Esophagus squamous epithelium (tissue), 5 donors: ENCODE data around the gene FRMPD2. TPM values are rescaled to one million over a fixed set of nuclear protein-coding genes. Genes with fewer than 3 reads are reported as not detected.
A peak's percentile ranks its signal among the peaks of the same experiment; 100 is the strongest.

Experiments used
- DNase-seq: peaks from one replicate; lab custom pipeline; 2025; lab: John Stamatoyannopoulos, UW
- H3K27ac ChIP-seq, 4 donors: fragments of 200-600 bp; sonication (generic); one replicate each; pipeline ENCODE4 v1.5.1; 2016 to 2019; ENCODE audit warnings: mild to moderate bottlenecking in 1 of 4
- H3K27me3 ChIP-seq, 4 donors: fragments of 200-600 bp; sonication (generic); 1 replicate in 3 of 4; 2 replicates in 1 of 4; pipeline versions ENCODE4 v1.5.1 to v1.6.0; 2017 to 2021; ENCODE audit warnings: antibody characterized with exemption in 1 of 4
- H3K36me3 ChIP-seq, 3 donors: fragments of 200-600 bp; sonication (generic); one replicate each; pipeline ENCODE4 v1.5.1; 2016 to 2019
- H3K4me1 ChIP-seq, 3 donors: fragments of 200-600 bp; sonication (generic); one replicate each; pipeline ENCODE4 v1.5.1; 2017 to 2019
- H3K4me3 ChIP-seq, 4 donors: fragments of 200-600 bp; sonication (generic); 1 replicate in 3 of 4; 2 replicates in 1 of 4; pipeline ENCODE4 v1.5.1; 2016 to 2019; ENCODE audit warnings: mild to moderate bottlenecking in 2 of 4, moderate library complexity in 1 of 4
- H3K9me3 ChIP-seq, 3 donors: fragments of 200-600 bp; sonication (generic); one replicate each; pipeline ENCODE4 v1.5.1; 2016 to 2019
- CTCF ChIP-seq, 6 experiments: fragments of 450-650 bp in 4 of 6; fragments of 200-600 bp in 2 of 6; sonication (generic) in 2 of 6; IDR thresholded peaks; one replicate each; pipeline ENCODE4 v1.5.1; 2016 to 2019; ENCODE audit warnings: antibody characterized with exemption in 6 of 6, mild to moderate bottlenecking in 4 of 6, moderate library complexity in 4 of 6
- POLR2A ChIP-seq, 4 donors: fragments of 450-650 bp; IDR thresholded peaks; one replicate each; pipeline ENCODE4 v1.6.1; 2017; ENCODE audit warnings: antibody characterized with exemption in 4 of 4, mild to moderate bottlenecking in 4 of 4, moderate library complexity in 3 of 4
- WGBS, 2 donors: methylation state at CpG; one replicate each; pipeline ENCODE4 v1.1.5; 2018; 5-methylcytosine and 5-hydroxymethylcytosine counted together
- intact Hi-C: fragments of 100-400 bp; cut with DNase I; formaldehyde crosslinking; loops from one replicate; pipeline ENCODE4 v1.15.0; 2022
- total RNA-seq, 4 donors: library from RNA; depleted of rRNA; stranded (reverse); fragments of >200 nt; gene quantifications; one replicate each; pipeline ENCODE4 v1.1.0, GENCODE V29; 2016
- donor health status: DM: yes; HTN: yes; CAD: no.

Gene FRMPD2
- total RNA-seq, 4 donors from 2014 or later = not detected

DNA sequence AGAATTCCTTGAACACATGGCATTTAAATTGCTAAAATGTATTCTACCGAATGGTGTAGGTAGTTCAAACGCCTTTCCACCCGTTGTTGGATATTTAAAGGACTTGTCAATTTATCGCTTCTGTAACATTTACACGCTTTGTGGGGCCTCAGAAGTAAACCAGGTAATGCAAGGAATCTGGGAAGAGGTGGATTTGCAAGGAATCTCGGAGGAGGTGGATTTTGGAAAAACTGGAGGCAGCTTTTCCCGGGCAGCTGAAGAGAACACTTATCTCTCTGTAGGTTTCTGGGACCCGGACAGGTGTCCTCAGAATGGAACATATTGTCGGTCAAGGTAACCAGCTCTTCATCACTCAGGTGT is 31.4 kb upstream of the FRMPD2 start:
- Histone ChIP-seq H3K4me3 (peak overlapping the region; percentile 72 to 99 (median 90)), H3K27ac (peak overlapping the region; percentile 88 to 98 (median 97)), H3K27me3 (no peaks in the 10 kb centered on the region), H3K36me3 (no peaks in the 10 kb centered on the region), H3K4me1 (peaks cover 5 to 37% (median 6%) of the 10 kb centered on the region in 3 donors), H3K9me3 (no peaks in the 10 kb centered on the region)
- 60 to 61% methylated on average over 9 of the region's 9 CpGs for WGBS, 2 donors
- TF ChIP-seq POLR2A (IDR thresholded peaks at IDR 0.05) (no peak), CTCF (IDR thresholded peaks at IDR 0.05) (no peak)
- DNase-seq = no peak
- intact Hi-C loops = no loop called here

- no peaks in the 10 kb centered on the region for H3K27me3 ChIP-seq
- TF ChIP-seq POLR2A (IDR thresholded peaks at IDR 0.05) (no peak), CTCF (IDR thresholded peaks at IDR 0.05) (no peak)
- H3K9me3 ChIP-seq = no peaks in the 10 kb centered on the region
- WGBS, 2 donors = 79 to 88% methylated on average over 7 to 8 of the region's 8 CpGs
- no peaks in the 10 kb centered on the region for H3K36me3 ChIP-seq
- no peak overlapping the region for H3K4me3 ChIP-seq
- peaks cover 2 to 12% (median 3%) of the 10 kb centered on the region in 3 donors for H3K4me1 ChIP-seq
- H3K27ac ChIP-seq = no peak overlapping the region
- intact Hi-C loops = no loop called here
- DNase-seq = no peak
These were observed 28.3 kb upstream of the FRMPD2 start for GRCh38 chr10:48302515-48303476.

DNA sequence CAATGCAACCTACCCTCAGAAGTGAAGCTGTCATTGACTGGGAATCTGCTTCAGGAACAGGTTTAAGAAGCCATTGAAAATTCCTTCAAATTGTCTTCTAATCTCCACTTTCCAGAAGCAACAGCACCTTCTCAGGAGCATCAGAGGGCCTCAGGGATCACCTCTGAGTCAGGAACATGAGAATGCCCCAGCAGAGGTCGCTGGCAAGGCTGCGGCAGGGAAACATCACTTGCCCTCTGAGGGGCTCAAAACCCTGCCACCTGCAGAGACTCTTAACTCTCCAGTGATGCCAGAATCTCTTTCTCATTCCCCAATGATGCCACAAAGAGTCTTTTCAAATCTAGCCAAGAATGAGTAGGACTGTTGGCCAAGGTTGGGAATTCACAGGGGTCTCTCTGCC is 26.1 kb upstream of the FRMPD2 start:
- no peaks in the 10 kb centered on the region for H3K4me1 ChIP-seq
- H3K27me3 ChIP-seq = no peaks in the 10 kb centered on the region
- 86% methylated on average over 2 of the region's 2 CpGs; no CpG with 5 or more reads in 1 of the 2 donors for WGBS, 2 donors
- no peak for DNase-seq
- no peaks in the 10 kb centered on the region for H3K9me3 ChIP-seq
- intact Hi-C loops = no loop called here
- no peak overlapping the region for H3K4me3 ChIP-seq
- no peaks in the 10 kb centered on the region for H3K36me3 ChIP-seq
- no peak for TF ChIP-seq POLR2A (IDR thresholded peaks at IDR 0.05)
- no peak for TF ChIP-seq CTCF (IDR thresholded peaks at IDR 0.05)
- no peak overlapping the region for H3K27ac ChIP-seq

- intact Hi-C loops = no loop called here
- Histone ChIP-seq H3K27me3 (no peaks in the 10 kb centered on the region), H3K36me3 (no peaks in the 10 kb centered on the region), H3K27ac (no peak overlapping the region), H3K4me1 (no peaks in the 10 kb centered on the region), H3K4me3 (no peak overlapping the region), H3K9me3 (no peaks in the 10 kb centered on the region)
- no peak for DNase-seq
- TF ChIP-seq CTCF (IDR thresholded peaks at IDR 0.05) (no peak), POLR2A (IDR thresholded peaks at IDR 0.05) (no peak)
- 0% methylated on average over 1 of the region's 1 CpG for WGBS, 2 donors
These were observed 25.2 kb upstream of the FRMPD2 start for GRCh38 chr10:48299692-48300091.

DNA sequence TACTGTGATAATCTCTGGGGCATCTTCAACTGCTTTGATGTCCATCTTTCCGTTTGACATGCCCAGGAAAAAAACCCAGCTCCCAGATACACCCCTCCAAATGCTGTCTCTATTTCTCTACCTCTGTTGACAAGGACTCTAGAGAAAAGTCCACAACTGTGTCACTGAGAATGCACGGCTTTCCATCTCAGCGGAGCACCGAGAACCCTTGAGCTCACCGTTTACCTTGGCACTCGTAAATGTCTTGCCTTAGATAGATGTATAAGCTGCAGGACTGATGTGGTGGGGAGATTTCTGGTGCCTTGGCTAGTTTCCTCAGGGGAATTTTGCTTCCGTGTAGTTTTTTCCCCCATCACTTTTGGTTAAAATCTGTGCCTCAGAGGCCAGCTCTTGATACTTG is 24.6 kb upstream of the FRMPD2 start:
- intact Hi-C loops = no loop called here

More for the DNA sequence above, 24.6 kb upstream of the FRMPD2 start:
- 83 to 96% methylated on average over 7 of the region's 7 CpGs for WGBS, 2 donors
- H3K36me3 ChIP-seq = no peaks in the 10 kb centered on the region
- no peaks in the 10 kb centered on the region for H3K4me1 ChIP-seq
- H3K27me3 ChIP-seq = no peaks in the 10 kb centered on the region
- DNase-seq = no peak
- no peaks in the 10 kb centered on the region for H3K9me3 ChIP-seq
- TF ChIP-seq CTCF (IDR thresholded peaks at IDR 0.05) (no peak), POLR2A (IDR thresholded peaks at IDR 0.05) (no peak)
- H3K4me3 ChIP-seq = no peak overlapping the region
- no peak overlapping the region for H3K27ac ChIP-seq
